ENCODE data around the gene S100A3.

S100A3 gene

GRCh38 chr1:153553096-153553495 lies 4.0 kb upstream of the S100A3 start:
- no peak overlapping the region for H3K4me3 ChIP-seq (ENCODE audit: low read depth, low read length)
- no peak for TF ChIP-seq CTCF (IDR thresholded peaks at IDR 0.05; ENCODE audit: insufficient read depth, low read depth, low read length, missing control alignments)
- DNase-seq (ENCODE audit: low read depth), result no peak

DNA sequence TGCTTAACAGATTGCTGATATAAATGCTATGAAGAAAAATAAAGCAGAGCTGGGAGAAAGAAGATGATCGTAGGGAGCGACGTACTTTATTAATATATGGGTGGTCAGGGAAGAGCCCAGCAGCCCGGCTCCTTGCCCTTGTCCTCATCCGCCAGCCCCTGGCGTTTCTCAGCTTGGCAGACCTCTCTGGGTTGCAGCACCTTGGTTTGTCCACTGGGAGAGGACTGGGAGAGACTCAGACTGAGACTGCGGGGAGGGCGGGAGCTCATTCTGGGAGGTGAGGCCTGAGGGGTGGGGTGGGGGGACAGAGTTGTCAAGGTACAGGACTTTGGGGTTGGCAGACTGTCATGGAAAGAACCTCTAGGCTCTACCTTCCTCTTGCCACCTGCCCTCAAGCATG lies 3.3 kb upstream of the S100A3 start:
- H3K4me3 ChIP-seq (ENCODE audit: low read depth, low read length), result no peak overlapping the region
- DNase-seq (ENCODE audit: low read depth), result no peak
- TF ChIP-seq CTCF (IDR thresholded peaks at IDR 0.05; ENCODE audit: insufficient read depth, low read depth, low read length, missing control alignments), result no peak

- H3K4me3 ChIP-seq (ENCODE audit: low read depth, low read length), result no peak overlapping the region
- DNase-seq (ENCODE audit: low read depth), result no peak
- no peak for TF ChIP-seq CTCF (IDR thresholded peaks at IDR 0.05; ENCODE audit: insufficient read depth, low read depth, low read length, missing control alignments)
Observed at GRCh38 chr1:153550827-153551500, 1.9 kb upstream of the S100A3 start.

GRCh38 chr1:153550398-153550758 lies 1.3 kb upstream of the S100A3 start:
- H3K4me3 ChIP-seq (ENCODE audit: low read depth, low read length), result no peak overlapping the region
- DNase-seq (ENCODE audit: low read depth), result no peak
- no peak for TF ChIP-seq CTCF (IDR thresholded peaks at IDR 0.05; ENCODE audit: insufficient read depth, low read depth, low read length, missing control alignments)

DNA sequence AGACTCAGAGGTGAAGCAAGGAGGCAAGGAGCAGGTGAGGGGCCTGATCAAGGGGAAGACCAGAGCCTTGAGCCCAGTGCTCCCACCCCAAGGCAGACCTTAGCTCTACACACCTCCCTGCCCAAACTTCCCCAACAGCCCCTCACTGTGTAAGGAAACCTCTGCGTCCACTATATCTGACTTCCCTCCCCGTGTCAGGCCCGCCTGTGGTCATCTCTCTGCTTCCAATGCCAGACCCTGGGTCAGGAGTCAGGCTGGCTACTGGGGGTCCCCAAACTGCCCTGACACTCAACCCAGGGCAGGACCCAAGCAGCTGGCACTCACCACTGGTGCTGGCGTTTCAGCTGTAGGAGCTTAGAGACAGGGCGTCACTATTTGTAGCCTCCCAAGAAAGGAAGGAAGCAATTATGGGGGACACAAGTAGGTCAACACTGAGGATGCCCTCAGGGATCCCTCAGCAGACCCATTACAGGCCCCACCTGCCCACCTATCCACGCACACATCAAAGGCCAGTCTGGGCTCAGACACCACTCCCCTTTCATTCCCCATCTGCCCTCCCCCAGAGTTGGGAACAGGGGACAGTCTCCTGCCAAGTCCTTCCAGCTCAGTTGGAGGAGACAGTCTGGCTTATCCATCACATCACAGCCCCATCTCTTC lies 811 bp upstream of the S100A3 start:
- no peak overlapping the region for H3K4me3 ChIP-seq (ENCODE audit: low read depth, low read length)
- no peak for DNase-seq (ENCODE audit: low read depth)
- no peak for TF ChIP-seq CTCF (IDR thresholded peaks at IDR 0.05; ENCODE audit: insufficient read depth, low read depth, low read length, missing control alignments)

DNA sequence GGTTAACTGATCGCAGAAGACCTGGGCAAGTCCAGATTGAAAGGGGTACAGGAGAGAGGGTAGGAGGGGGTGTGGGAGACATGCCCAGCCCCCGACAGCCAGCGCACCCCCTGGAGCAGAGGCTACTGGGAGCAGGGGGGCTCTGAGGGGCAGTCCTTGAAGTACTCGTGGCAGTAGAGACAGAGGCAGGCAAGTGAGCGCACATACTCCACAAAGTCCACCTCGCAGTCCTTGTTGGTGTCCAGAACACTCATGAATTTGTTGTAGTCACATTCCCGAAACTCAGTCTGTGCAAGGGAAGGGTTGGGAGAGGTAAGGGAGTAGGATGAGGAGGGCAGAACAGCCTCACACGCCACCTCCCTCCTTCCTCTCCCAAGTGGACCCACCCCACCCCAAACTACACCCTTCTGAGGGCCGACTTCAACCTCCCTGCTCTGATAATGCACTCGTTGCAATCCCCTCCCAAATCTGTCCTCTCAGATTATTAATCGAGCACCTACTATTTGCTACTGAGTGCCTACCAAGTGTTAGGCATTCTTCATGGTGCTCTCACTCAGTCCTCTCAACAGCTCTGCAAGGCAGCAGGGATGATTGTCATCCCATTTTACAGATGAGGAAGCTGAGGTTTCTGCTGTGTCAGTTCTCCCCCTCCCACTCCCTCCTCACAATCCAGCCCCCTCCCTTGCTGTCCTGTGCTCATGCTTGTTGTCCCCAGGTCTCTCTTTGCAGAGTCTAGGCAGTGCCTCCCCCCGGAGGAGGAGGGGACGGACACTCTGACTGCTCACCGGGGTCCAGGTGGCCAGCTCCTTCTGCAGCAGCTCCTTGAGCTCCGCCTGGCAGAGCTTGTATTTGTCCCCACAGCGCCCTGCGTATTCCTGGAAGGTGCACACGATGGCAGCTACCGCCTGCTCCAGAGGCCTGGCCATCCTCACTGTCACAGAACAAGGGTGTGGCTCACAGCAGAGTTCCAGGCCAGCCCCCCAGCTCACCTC lies 1.2 kb downstream of the S100A3 start:
- no peak overlapping the region for H3K4me3 ChIP-seq (ENCODE audit: low read depth, low read length)
- DNase-seq (ENCODE audit: low read depth), result no peak
- no peak for TF ChIP-seq CTCF (IDR thresholded peaks at IDR 0.05; ENCODE audit: insufficient read depth, low read depth, low read length, missing control alignments)
